GM21529 (cell line): ENCODE measurements around the gene MYL10.

Experiments used
- ATAC-seq: cut with Tn5 transposase; IDR thresholded peaks from one replicate; pipeline ENCODE4 v1.9.1; 2021; ENCODE audit not compliant: unreplicated experiment

The MYL10 gene

GRCh38 chr7:101598422-101598985, 30.6 kb downstream of the MYL10 start:
- no peak for ATAC-seq

DNA sequence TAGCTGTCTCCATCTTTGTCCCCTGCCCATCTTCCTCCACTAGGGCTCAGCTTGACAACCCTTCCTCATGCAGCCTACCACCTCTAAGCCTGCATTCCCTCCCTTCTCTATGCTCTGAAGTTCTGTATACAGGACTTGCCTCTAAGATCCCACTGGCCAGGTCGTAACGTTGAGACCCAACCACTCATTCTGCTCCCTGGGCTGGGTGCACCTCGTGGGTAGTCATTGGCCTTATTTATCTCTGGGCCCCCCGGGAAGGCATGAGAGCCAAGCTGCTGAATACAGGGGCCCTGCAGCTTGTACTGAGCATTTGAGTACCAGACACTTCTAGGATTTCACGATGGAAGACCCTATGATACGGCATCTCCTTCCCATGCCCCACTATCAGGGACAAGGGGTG, 31.2 kb downstream of the MYL10 start:
- no peak for ATAC-seq

- no peak for ATAC-seq
Observed at GRCh38 chr7:101596898-101597297, 32.2 kb downstream of the MYL10 start.

DNA sequence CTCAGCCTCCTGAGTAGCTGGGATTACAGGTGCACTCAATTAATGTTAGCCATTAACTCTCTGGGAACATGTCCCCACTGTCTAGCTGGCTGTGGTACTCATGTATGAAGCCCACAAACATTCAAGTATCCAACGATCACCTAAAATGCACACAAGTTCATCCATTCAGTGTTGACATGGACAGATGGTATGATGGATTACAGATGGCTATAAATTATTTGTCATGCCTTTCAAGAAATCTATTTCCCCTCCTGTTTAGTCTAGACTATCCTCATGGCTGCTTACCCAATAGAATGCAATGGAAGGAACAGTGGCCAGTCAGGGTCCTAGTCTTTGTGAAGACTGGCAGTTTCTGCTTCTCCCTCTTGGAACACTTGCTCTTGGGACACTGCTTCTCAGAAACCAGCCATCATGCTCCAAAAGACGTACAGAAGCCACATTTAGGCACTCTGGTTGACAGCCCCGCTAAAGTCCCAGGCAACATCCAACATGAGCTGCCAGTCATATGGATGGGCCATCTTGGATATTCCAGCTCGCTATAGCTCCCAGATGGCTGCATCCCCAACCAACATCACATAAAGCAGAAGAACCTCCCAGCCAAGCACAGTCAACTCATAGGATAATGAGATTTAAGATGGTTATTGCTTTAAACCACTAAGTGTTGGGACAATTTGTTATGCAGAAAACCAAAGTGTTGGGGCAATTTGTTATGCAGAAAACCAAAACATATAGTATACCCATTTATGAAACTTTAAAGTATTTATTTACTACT, 33.1 kb downstream of the MYL10 start:
- no peak for ATAC-seq

DNA sequence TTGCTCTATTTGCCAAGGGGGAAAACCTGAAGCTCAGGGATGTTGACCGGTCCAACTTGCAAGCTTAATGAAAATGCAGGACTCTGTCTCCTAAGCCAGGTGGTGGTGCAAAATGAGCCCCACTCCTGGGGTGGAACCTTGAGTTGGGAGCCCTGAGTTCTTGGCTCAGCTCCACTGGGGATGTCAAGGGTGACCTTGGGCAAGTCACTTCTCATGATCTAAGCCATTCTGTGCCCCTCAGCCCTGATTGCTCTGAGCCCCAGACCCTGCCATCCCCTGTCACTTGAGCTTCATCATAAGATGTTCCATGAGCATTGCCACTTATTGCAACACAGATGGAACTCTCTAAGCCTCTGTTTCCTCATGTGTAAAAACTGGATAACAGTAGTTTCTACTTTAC, 33.9 kb downstream of the MYL10 start:
- ATAC-seq: no peak

- no peak for ATAC-seq
Observed at GRCh38 chr7:101594790-101595189, 34.3 kb downstream of the MYL10 start.

GRCh38 chr7:101593556-101593955, 35.5 kb downstream of the MYL10 start:
- no peak for ATAC-seq

DNA sequence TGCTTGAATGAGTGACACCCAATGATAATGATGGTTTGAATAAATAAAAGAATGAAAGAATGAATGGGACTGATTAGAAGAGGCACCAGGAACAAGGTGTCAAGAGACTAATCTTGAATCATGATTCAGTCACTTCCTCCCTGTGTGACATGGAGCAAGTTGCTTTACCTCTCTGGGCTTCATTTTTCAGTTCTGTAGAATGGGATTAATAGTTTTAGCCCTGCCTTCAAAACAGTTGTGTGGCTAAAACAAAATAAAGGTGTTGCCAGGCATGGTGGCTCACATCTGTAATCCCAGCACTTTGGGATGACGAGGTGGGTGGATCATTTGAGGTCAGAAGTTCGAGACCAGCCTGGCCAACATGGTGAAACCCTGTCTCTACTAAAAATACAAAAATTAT, 37.6 kb downstream of the MYL10 start:
- ATAC-seq: no peak

DNA sequence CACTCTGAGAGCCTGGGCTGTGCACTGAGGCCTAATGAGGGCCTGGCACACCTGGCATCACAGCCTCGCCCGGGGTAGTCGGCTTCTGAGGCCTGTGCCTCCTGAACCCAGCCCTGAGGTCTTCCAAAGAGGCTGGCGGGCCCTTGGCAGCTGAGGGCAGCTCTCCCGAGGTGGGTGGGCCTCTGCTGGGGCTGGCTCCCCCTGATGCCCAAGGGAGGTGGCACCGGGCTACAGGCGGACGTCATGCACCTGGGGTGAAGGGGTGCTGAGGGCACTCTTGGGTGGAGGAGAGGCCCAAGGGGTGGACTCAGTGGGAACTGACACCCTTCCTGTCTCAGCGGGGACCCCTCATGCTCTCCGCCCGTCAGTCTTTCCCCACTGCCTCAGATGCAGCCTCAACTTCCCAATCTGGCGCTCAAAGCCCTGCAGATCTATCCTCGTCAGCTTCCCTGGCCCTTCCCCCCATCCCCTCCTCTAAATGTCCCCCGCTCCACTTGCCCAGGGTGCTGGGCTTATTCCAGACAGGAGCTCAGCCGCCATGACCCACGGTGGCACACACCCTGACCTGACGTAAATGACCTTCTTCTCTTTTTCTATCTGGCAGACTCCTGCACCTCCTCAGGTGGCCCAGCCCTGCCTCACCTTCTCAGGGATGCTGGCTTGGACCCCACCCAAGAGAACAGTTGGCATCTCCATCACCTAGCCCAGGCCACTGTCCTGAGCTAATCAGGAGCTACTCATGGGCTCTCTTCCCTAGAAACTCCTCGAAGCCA, 38.2 kb downstream of the MYL10 start:
- no peak for ATAC-seq

- no peak for ATAC-seq
Observed at GRCh38 chr7:101589976-101590662, 39.0 kb downstream of the MYL10 start.

GRCh38 chr7:101589052-101589451, 40.0 kb downstream of the MYL10 start:
- ATAC-seq: no peak

DNA sequence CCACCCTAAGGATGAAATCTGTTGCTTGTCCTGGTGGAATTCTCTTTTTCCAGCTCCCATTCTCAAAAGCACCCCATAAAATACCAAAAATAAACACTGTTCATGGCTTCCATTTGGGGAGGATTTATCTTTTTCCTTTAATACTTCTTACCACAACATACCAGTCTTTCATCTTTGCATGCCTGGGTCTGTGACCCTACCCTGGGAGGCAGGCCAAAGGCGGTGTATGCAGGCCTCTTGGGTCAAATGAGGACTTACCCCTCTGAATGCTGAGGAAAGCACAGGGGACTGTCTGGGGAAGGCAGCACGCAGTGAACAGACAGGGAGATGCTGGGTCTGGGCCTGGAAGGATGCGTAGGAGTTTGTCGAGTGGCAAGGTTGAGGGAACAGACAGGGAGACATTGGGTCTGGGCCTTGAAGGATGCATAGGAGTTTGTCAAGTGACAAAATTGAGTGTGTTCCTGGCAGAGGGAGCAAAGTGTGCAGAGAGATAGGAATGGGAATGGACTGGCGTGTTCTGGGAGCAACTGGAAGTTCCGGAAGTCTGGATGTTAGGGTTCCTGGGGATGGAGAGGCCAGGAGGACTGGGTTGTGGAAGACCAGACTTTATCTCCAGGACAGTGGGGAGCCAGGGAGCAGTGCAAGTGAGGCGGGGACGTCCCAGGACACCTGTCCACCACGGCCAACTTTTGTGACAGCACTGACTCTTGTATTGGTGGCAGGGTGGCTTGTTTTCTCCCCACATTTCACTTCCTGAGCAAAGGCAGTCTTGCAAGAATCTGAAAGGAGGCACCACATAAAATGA, 40.8 kb downstream of the MYL10 start:
- ATAC-seq: no peak

- no peak for ATAC-seq
Observed at GRCh38 chr7:101586906-101587677, 42.0 kb downstream of the MYL10 start.

DNA sequence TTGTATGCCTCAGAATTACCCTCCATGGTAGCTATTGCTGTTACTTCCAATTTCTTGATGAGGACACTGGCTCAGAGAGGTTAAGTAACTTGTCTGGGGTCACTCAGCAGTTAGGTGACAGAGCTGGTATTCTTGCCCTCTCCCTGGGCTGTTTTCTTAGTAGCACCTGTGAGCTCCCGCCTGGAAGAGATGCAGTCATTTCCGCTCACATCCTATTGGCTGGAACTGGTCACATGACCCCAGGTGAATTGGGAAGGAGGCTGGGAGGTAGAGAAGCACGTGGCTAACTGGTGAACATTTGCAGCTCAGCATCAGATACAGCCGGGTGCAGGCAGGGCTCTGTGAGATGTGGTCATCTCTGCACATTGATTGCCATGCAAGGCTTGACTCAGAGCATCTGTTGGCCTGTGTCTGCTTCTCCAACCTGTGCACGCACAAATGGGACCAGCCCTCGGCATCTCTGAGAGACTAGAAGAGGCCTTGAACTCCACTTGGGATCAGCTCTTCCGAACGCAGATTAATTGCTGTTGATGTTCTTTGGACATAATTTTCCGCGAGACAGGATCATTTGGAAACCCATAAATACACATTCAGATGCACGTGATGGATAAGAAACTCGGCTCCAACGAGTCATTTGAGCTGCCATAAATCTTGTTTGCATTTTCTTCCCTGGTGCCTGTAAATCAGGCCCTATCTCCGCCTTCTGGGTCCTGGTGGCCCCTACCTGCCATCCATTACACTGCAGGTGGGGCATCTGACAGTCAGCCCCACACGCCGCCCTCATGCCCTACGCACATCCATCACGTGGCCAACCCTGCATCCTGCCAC, 42.8 kb downstream of the MYL10 start:
- no peak for ATAC-seq

- no peak for ATAC-seq
Observed at GRCh38 chr7:101582971-101583370, 46.1 kb downstream of the MYL10 start.

DNA sequence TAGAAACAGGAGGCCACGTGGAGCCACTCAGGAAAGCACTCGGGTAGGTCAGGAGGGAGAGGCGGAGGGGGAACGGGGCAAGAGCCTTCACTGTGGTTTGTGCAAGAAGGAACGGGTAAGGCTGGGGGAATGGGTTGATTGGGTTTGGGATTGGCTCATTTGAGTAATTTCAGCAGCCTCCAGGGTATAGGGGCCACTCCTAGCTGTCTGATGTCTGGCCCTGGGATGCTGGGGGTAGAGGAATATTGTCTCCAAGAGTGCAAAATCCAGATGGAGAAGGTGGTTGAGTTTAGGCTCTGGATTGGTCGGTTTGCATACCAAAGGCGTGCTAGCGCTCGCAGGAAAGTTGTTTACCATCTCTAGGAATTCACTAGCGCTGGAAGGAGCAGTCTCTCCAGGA, 47.2 kb downstream of the MYL10 start:
- ATAC-seq: no peak

DNA sequence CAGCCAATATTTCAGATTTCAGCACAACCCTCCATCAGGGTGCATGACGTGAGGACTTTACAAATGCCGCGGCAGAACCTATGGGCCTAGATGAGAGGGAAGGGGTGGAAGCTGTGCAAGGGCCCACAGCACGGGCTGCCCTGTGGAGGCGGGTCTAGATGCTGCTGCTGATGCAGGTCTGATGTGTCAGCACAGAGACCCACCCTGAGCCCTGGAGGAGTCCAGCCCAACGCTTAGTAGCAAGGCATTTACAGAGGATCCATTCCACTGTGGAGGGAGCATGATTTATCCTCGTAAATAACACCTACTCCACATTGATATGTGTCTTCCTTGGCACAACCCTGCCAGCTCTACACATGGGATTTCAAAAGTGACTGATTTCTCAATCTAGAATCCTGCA, 48.5 kb downstream of the MYL10 start:
- no peak for ATAC-seq

- no peak for ATAC-seq
Observed at GRCh38 chr7:101578552-101578951, 50.5 kb downstream of the MYL10 start.

DNA sequence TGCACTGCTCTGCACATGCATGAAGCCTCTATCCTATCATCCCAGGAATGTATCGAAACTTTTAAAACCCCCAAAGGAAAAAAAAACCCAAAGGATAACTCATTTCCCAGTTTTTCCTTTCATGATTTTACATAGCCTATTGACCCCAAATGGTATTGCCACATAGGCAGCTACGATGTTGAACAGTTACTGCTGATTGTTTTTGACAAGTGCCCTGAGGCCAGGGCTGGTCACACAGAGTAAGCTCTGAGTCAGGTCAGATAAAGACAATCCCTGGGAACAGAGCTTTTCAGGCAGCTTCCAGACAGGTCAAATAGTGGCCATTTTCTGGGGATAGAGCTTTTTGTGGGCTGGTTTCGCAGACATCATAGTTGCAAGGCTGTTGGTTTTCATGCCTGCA, 52.1 kb downstream of the MYL10 start:
- ATAC-seq: no peak
